Head of caudate nucleus (tissue), 42 donors: ENCODE results near the gene NPM1.
"Not testable (repeated sequence)": the region's sequence is repeated elsewhere in the genome, so short reads cannot be mapped to it uniquely, and the experiment has no call there.

Experiments
- DNase-seq, 42 donors: peaks; one replicate each; pipeline versions ENCODE4 v3.0.0 to v3.0.0-alpha.2; 2020 to 2021; ENCODE audit warnings: mixed read lengths in 7 of 42
- intact Hi-C: fragments of 100-400 bp; cut with DNase I; formaldehyde crosslinking; loops from one replicate; pipeline ENCODE4 v1.15.0; 2022

The NPM1 gene

GRCh38 chr5:171379961-171380360 lies 7.7 kb upstream of the NPM1 start:
- DNase-seq = no peak
- intact Hi-C loops = no loop called here

DNA sequence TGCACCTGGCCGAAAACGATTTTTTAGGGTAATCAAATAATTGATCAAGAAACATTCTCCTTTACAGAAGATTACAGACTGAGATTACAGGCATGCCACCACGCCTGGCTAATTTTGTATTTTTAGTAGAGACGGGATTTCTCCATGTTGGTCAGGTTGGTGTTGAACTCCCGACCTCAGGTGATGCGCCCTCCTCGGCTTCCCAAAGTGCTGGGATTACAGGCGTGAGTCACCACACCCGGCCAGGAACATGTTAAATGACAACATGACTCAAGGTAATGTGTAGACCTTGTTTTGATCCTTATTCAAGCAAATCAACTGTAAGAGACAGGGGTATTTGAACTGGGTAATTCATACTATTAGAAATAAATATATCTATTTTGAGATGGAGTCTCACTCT lies 3.2 kb upstream of the NPM1 start:
- DNase-seq, intact Hi-C loops: not testable (repeated sequence)

- intact Hi-C loops = loop anchor here (5.0 kb wide), 1 partner anchor 622 kb away; the partner anchor contains the start of gene FBXW11
- DNase-seq = peak in 27 of 42 donors; percentile 8 to 82 (median 46)
Measured at GRCh38 chr5:171384999-171385398, 2.6 kb upstream of the NPM1 start.

DNA sequence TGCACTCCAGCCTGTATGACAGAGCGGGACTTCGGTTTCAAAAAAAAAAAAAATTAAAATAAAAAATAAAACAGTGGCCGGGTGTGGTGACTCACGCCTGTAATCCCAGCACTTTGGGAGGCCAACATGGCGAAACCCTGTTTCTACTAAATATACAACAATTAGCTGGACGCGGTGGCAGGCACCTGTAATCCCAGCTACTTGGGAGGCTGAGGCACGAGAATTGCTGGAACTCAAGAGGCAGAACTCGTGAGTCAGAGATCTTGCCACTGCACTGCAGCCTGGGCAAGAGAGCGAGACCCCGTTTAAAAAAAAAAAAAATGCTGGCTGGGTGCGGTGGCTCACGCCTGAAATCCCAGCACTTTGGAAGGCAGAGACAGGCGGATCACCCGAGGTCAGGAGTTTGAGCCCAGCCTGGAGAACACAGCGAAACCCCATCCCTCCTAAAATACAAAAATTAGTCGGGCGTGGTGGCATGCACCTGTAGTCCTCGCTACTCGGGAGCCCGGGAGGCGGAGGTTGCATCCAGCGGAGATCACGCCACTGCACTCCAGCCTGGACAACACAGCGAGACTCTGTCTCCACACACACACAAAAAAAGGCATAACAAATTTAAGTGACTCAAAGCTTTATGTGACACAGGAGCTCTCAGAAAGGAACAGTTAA lies 1.5 kb upstream of the NPM1 start:
- intact Hi-C loops = loop anchor here (5.0 kb wide), 1 partner anchor 621 kb away; the partner anchor contains the start of gene FBXW11
- DNase-seq = no peak

DNA sequence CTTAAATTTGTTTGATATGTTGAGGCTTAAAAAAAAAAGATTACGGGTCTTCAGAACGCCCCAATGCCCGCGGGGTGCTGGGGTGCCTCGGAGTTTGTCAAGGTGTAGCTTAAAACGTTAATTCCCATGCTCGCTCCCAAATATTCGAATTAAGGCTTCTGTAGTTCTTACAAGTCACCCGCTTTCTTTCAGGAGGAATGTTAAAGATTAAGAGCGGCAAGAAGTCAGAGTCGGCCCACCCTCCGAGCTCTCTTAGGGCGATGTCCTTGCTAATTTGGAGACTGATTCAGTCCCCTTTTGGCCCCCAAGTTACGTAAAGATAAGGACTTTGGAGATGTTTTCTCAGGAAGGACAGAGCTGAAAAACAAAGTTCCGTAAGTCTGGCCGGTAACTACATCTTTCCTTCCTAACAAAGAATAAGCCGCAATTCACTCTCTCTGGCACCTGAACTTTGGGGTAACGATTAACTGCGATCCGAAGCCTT lies 746 bp upstream of the NPM1 start:
- intact Hi-C loops = loop anchor here (5.0 kb wide), 1 partner anchor 620 kb away; the partner anchor contains the start of gene FBXW11
- peak in 9 of 42 donors; percentile 5 to 50 (median 17) for DNase-seq

DNA sequence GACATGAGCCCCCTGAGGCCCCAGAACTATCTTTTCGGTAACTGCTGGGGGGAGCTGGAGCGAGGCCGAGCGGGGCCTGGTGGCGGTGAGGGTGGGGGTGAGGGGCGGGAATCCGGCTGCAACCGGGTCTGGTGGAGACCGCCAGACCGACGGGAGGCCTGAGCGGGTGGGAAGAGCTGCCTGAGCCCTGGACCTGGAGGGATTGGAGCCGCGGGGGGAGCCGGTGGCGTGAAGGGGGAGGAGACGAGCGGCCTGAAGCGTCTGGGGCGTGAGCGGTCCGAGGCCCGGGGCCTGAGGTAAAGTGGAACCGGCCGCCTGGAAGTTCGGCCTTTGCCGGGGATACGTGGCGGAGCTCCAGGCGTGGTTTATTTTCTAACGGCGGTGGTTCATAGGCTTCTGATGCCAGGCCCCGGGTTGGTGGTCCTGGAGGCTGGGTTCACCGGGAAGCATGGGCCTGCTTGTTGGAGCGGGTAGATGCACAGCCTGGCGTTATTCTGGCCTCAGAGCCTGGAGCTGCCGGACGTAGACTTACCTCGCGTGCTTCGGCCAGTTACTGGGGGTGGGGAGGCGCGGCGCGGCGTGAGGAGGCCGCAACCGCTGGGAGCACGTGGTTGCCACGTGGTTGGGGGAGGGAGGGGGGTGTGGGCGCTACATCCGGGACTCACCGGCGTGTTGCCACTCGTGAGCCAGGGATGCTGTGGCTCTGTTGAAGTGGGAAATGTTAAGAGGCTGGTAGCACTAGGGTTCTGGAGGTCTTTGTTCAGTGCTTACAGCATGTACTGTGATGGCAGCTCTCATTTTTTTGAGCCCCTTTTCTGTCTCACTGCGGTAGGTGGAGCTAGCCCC lies 544 bp downstream of the NPM1 start:
- DNase-seq = peak; percentile 66 to 93 (median 82)
- intact Hi-C loops = loop anchor here (5.0 kb wide), 1 partner anchor 619 kb away; the partner anchor contains the start of gene FBXW11

- DNase-seq = no peak
- intact Hi-C loops = loop anchor here (5.0 kb wide), 1 partner anchor 619 kb away; the partner anchor contains the start of gene FBXW11
Measured at GRCh38 chr5:171388816-171389168, 1.1 kb downstream of the NPM1 start.

- intact Hi-C loops = no loop called here
- no peak for DNase-seq
Measured at GRCh38 chr5:171390883-171391677, 3.4 kb downstream of the NPM1 start.

GRCh38 chr5:171391996-171392577 lies 4.4 kb downstream of the NPM1 start:
- intact Hi-C loops = no loop called here

DNA sequence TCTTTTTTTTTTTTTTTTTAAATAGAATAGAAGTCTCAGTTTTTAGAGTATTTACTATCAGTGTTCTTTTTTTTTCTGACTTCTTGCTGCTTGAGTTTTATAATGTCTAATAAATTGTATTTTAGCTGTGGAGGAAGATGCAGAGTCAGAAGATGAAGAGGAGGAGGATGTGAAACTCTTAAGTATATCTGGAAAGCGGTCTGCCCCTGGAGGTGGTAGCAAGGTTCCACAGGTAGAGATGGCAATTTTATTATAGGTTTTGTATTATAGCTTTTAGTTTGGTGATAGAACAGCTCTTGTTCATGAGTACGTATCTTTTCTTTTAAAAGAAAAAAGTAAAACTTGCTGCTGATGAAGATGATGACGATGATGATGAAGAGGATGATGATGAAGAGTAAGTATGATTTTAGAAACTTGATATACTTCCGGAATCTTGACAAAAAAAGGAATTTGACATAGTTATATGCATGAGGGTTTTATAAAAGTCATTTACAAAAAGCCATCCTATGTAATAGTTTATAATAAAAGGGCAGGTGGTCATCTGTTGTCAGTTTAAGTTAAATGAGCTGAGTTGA lies 5.0 kb downstream of the NPM1 start:
- intact Hi-C loops = no loop called here

More at GRCh38 chr5:171391996-171392577, 4.4 kb downstream of the NPM1 start:
- no peak for DNase-seq

DNA sequence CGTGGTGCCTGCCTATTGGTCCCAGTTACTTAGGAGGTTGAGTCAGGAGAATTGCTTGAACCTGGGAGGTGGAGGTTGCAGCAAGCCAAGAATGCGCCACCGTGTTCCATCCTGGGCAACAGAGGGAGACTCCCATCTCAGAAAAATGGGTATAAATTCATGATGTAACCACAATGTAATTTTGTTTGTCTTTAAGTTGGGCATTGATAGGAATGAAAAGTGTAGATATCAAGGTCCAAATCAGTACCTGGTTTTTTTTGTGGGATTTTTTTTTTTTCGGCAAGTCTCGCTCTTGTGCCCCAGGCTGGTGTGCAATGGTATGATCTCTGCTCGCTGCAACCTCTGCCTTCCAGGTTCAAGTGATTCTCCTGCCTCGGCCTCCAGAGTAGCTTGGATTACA lies 7.4 kb downstream of the NPM1 start:
- intact Hi-C loops = no loop called here
- no peak for DNase-seq

More for the DNA sequence above, 5.0 kb downstream of the NPM1 start:
- no peak for DNase-seq

- intact Hi-C loops, DNase-seq: not testable (repeated sequence)
Measured at GRCh38 chr5:171396583-171396982, 8.9 kb downstream of the NPM1 start.

DNA sequence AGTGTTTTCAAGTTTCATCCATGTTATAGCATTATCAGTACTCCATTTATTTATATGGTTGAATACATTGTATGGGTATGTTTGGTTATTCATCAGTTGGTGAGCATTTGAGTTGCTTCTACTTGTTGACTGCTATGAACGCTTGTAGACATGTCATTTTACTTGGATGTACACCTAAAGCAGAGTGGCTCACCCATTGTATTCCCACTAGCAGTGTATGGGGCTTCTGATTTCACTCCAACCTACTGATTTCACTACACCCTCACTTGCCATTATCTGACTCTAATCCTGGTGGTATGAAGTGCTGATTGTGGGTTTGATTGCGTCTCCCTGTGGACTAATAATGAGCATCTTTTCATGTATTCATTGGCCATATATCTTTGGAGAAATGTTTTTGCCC lies 9.5 kb downstream of the NPM1 start:
- DNase-seq = no peak

GRCh38 chr5:171397599-171397998 lies 9.9 kb downstream of the NPM1 start:
- DNase-seq = no peak
- intact Hi-C loops = no loop called here

More for the DNA sequence above, 9.5 kb downstream of the NPM1 start:
- intact Hi-C loops = no loop called here

GRCh38 chr5:171398660-171399059 lies 11.0 kb downstream of the NPM1 start:
- intact Hi-C loops, DNase-seq: not testable (repeated sequence)

GRCh38 chr5:171400169-171400568 lies 12.5 kb downstream of the NPM1 start:
- no peak for DNase-seq
- intact Hi-C loops = no loop called here

- intact Hi-C loops = no loop called here
- DNase-seq = no peak
Measured at GRCh38 chr5:171401167-171401947, 13.7 kb downstream of the NPM1 start.

- DNase-seq, intact Hi-C loops: not testable (repeated sequence)
Measured at GRCh38 chr5:171402751-171403150, 15.1 kb downstream of the NPM1 start.
